ENCODE results near the gene CLPTM1. TPM values are rescaled to one million over a fixed set of nuclear protein-coding genes. Genes with fewer than 3 reads are reported as not detected.

CLPTM1 gene
- total RNA-seq, 1 experiment from 2014 or later: 44.9 TPM

DNA sequence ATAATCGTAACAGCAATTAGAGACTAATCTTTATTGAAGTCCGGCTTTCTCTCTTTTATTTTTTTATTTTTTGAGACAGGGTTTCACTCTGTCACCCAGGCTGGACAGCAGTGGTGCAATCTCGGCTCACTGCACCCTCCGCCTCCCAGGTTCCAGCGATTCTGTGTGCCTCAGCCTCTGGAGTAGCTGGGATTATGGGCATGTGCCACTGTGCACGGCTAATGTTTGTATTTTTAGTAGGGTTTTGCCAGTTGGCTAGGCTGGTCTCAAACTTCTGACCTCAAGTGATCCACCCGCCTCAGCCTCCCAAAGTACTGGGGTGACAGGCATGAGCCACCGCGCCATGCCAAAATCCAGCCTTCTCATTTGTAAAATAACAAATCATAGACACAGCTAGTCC is 5.6 kb upstream of the CLPTM1 start:
- ATAC-seq: no peak
- Histone ChIP-seq H2AFZ (ENCODE audit: low read length) (no peak overlapping the region), H4K20me1 (ENCODE audit: low read length) (no peaks in the 10 kb centered on the region), H3K9me2 (replicated peaks; ENCODE audit: low read length) (no peaks in the 10 kb centered on the region), H3K9me3 (ENCODE audit: low read length) (no peaks in the 10 kb centered on the region), H3K36me3 (ENCODE audit: low read depth, low read length) (no peaks in the 10 kb centered on the region), H3K4me2 (ENCODE audit: low read length) (no peak overlapping the region), H3K27me3 (ENCODE audit: low read length) (no peaks in the 10 kb centered on the region), H3K79me2 (ENCODE audit: low read length) (no peaks in the 10 kb centered on the region), H3K4me1 (ENCODE audit: insufficient read depth, low read length) (no peaks in the 10 kb centered on the region), H3F3A (ENCODE audit: low read length, unreplicated experiment) (no peaks in the 10 kb centered on the region), H3K4me3 (ENCODE audit: low read length) (no peak overlapping the region), H3K27ac (ENCODE audit: low read length) (no peak overlapping the region), H3K9ac (ENCODE audit: low read length) (no peak overlapping the region)
- DNase-seq: no peak
- ChIA-PET POLR2A (ENCODE audit: unreplicated experiment) (no interaction called here), CTCF (no interaction called here)
- no peak for TF ChIP-seq EZH2phosphoT487 (IDR thresholded peaks at IDR 0.05; ENCODE audit: borderline replicate concordance, low read length)
- no peak for TF ChIP-seq CTCF (conservative IDR thresholded peaks at IDR 0.05; ENCODE audit: low read depth, low read length)
- TF ChIP-seq EZH2 (IDR thresholded peaks at IDR 0.05; ENCODE audit: low read length, unreplicated experiment): no peak
- BruUV-seq (replicated peaks): no TSS peak
- intact Hi-C loops (cut with micrococcal nuclease): no loop called here

- Histone ChIP-seq H3K4me3 (ENCODE audit: low read length) (peak overlapping the region; percentile 4; the same call in 1 of the 2 replicates), H2AFZ (ENCODE audit: low read length) (peak overlapping the region; percentile 71), H3K9ac (ENCODE audit: low read length) (no peak overlapping the region), H4K20me1 (ENCODE audit: low read length) (0 out of 2 replicates have a peak, but pooled peaks cover 5% of the 10 kb centered on the region), H3K27me3 (ENCODE audit: low read length) (no peaks in the 10 kb centered on the region), H3K4me2 (ENCODE audit: low read length) (peak overlapping the region; percentile 66), H3K79me2 (ENCODE audit: low read length) (peaks cover 13% of the 10 kb centered on the region), H3F3A (ENCODE audit: low read length, unreplicated experiment) (no peaks in the 10 kb centered on the region), H3K27ac (ENCODE audit: low read length) (no peak overlapping the region), H3K36me3 (ENCODE audit: low read depth, low read length) (no peaks in the 10 kb centered on the region), H3K9me2 (replicated peaks; ENCODE audit: low read length) (no peaks in the 10 kb centered on the region), H3K4me1 (ENCODE audit: insufficient read depth, low read length) (peaks cover 4% of the 10 kb centered on the region; the same call in 1 of the 2 replicates), H3K9me3 (ENCODE audit: low read length) (no peaks in the 10 kb centered on the region)
- DNase-seq: peak; percentile 71
- CTCF ChIA-PET: no interaction called here
- BruUV-seq (replicated peaks): no TSS peak
- peak; percentile 49 for ATAC-seq
- POLR2A ChIA-PET (ENCODE audit: unreplicated experiment): no interaction called here
- TF ChIP-seq CTCF (conservative IDR thresholded peaks at IDR 0.05; ENCODE audit: low read depth, low read length) (peak; percentile 86), EZH2 (IDR thresholded peaks at IDR 0.05; ENCODE audit: low read length, unreplicated experiment) (no peak)
- intact Hi-C loops (cut with micrococcal nuclease): loop anchor here (2.0 kb wide), 1 partner anchor 41 kb away; no protein-coding TSS in a partner anchor
These were observed 3.7 kb upstream of the CLPTM1 start for GRCh38 chr19:44951179-44952159.

- peak overlapping the region; percentile 95 for H3K4me3 ChIP-seq (ENCODE audit: low read length)
- H3K79me2 ChIP-seq (ENCODE audit: low read length): peaks cover 41% of the 10 kb centered on the region
- no peaks in the 10 kb centered on the region for H3K9me3 ChIP-seq (ENCODE audit: low read length)
- peak overlapping the region; percentile 97 for H3K9ac ChIP-seq (ENCODE audit: low read length)
- no TSS peak for BruUV-seq (replicated peaks)
- H3K36me3 ChIP-seq (ENCODE audit: low read depth, low read length): no peaks in the 10 kb centered on the region
- peak overlapping the region; percentile 98 for H2AFZ ChIP-seq (ENCODE audit: low read length)
- ChIA-PET CTCF (no interaction called here), POLR2A (ENCODE audit: unreplicated experiment) (no interaction called here)
- intact Hi-C loops (cut with micrococcal nuclease): no loop called here
- no peaks in the 10 kb centered on the region for H3K27me3 ChIP-seq (ENCODE audit: low read length)
- no peaks in the 10 kb centered on the region for H3F3A ChIP-seq (ENCODE audit: low read length, unreplicated experiment)
- TF ChIP-seq CTCF (conservative IDR thresholded peaks at IDR 0.05; ENCODE audit: low read depth, low read length) (no peak), EZH2 (IDR thresholded peaks at IDR 0.05; ENCODE audit: low read length, unreplicated experiment) (no peak), EZH2phosphoT487 (IDR thresholded peaks at IDR 0.05; ENCODE audit: borderline replicate concordance, low read length) (no peak)
- H3K4me2 ChIP-seq (ENCODE audit: low read length): peak overlapping the region; percentile 99
- H3K27ac ChIP-seq (ENCODE audit: low read length): peak overlapping the region; percentile 92
- ATAC-seq: no peak
- H4K20me1 ChIP-seq (ENCODE audit: low read length): peaks cover 22% of the 10 kb centered on the region; the same call in 1 of the 2 replicates
- H3K4me1 ChIP-seq (ENCODE audit: insufficient read depth, low read length): peaks cover 11% of the 10 kb centered on the region; the same call in 1 of the 2 replicates
- DNase-seq: no peak
- H3K9me2 ChIP-seq (replicated peaks; ENCODE audit: low read length): no peaks in the 10 kb centered on the region
These were observed 917 bp upstream of the CLPTM1 start for GRCh38 chr19:44954278-44954648.

Data from PC-3 (cell line).